ENCODE data around the gene PCDHA10. TPM values are rescaled to one million over a fixed set of nuclear protein-coding genes. Genes with fewer than 3 reads are reported as not detected.
"Not testable (repeated sequence)": the region's sequence is repeated elsewhere in the genome, so short reads cannot be mapped to it uniquely, and the experiment has no call there.

Gene PCDHA10
- total RNA-seq, 1 donor from 2014 or later: 6.1 TPM

DNA sequence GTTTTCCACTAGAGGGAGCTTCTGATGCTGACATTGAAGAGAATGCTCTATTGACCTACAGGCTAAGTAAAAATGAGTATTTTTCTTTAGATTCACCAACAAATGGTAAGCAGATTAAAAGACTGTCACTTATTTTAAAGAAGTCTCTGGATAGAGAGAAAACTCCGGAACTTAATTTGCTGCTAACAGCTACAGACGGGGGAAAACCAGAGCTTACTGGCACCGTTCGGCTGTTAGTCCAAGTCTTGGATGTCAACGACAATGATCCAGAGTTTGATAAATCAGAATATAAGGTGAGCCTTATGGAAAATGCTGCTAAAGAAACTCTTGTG lies 13.8 kb downstream of the PCDHA10 start:
- Mint-ChIP-seq H3K27ac (ENCODE audit: unreplicated experiment) (no peak overlapping the region), H3K9me3 (ENCODE audit: unreplicated experiment) (peaks cover 4% of the 10 kb centered on the region), H3K4me1 (ENCODE audit: unreplicated experiment) (peaks cover 6% of the 10 kb centered on the region), H3K4me3 (ENCODE audit: unreplicated experiment) (peak overlapping the region; percentile 80), H3K27me3 (ENCODE audit: unreplicated experiment) (no peaks in the 10 kb centered on the region), H3K36me3 (ENCODE audit: unreplicated experiment) (peaks cover 6% of the 10 kb centered on the region)
- TF ChIP-seq, protein P1, sequence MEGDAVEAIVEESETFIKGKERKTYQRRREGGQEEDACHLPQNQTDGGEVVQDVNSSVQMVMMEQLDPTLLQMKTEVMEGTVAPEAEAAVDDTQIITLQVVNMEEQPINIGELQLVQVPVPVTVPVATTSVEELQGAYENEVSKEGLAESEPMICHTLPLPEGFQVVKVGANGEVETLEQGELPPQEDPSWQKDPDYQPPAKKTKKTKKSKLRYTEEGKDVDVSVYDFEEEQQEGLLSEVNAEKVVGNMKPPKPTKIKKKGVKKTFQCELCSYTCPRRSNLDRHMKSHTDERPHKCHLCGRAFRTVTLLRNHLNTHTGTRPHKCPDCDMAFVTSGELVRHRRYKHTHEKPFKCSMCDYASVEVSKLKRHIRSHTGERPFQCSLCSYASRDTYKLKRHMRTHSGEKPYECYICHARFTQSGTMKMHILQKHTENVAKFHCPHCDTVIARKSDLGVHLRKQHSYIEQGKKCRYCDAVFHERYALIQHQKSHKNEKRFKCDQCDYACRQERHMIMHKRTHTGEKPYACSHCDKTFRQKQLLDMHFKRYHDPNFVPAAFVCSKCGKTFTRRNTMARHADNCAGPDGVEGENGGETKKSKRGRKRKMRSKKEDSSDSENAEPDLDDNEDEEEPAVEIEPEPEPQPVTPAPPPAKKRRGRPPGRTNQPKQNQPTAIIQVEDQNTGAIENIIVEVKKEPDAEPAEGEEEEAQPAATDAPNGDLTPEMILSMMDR (IDR thresholded peaks at IDR 0.05): peak; percentile 64
- no peak for DNase-seq (ENCODE audit: extremely low spot score, unreplicated experiment)

DNA sequence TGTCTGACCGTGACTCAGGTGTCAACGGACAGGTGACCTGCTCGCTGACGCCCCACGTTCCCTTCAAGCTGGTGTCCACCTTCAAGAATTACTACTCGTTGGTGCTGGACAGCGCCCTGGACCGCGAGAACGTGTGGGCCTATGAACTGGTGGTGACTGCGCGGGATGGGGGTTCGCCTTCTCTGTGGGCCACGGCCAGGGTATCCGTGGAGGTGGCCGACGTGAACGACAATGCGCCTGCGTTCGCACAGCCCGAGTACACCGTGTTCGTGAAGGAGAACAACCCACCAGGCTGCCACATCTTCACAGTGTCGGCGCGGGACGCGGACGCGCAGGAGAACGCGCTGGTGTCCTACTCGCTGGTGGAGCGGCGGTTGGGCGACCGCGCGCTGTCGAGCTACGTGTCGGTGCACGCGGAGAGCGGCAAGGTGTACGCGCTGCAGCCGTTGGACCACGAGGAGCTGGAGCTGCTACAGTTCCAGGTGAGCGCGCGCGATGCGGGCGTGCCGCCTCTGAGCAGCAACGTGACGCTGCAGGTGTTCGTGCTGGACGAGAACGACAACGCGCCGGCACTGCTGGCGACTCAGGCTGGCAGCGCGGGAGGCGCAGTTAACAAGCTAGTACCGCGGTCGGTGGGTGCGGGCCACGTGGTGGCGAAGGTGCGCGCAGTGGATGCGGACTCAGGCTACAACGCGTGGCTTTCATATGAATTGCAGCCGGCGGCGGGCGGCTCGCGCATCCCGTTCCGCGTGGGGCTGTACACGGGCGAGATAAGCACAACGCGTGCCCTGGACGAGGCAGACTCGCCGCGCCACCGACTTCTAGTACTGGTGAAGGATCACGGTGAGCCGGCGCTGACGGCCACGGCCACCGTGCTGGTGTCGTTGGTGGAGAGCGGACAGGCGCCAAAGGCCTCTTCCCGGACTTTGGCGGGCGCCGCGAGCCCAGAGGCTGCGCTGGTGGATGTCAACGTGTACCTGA lies 14.8 kb downstream of the PCDHA10 start:
- Mint-ChIP-seq H3K9me3 (ENCODE audit: unreplicated experiment) (peaks cover 4% of the 10 kb centered on the region), H3K36me3 (ENCODE audit: unreplicated experiment) (peaks cover 7% of the 10 kb centered on the region), H3K4me3 (ENCODE audit: unreplicated experiment) (no peak overlapping the region), H3K27ac (ENCODE audit: unreplicated experiment) (no peak overlapping the region), H3K4me1 (ENCODE audit: unreplicated experiment) (peaks cover 10% of the 10 kb centered on the region), H3K27me3 (ENCODE audit: unreplicated experiment) (no peaks in the 10 kb centered on the region)
- TF ChIP-seq, protein P1 (IDR thresholded peaks at IDR 0.05): no peak
- DNase-seq (ENCODE audit: extremely low spot score, unreplicated experiment): peak; percentile 84

DNA sequence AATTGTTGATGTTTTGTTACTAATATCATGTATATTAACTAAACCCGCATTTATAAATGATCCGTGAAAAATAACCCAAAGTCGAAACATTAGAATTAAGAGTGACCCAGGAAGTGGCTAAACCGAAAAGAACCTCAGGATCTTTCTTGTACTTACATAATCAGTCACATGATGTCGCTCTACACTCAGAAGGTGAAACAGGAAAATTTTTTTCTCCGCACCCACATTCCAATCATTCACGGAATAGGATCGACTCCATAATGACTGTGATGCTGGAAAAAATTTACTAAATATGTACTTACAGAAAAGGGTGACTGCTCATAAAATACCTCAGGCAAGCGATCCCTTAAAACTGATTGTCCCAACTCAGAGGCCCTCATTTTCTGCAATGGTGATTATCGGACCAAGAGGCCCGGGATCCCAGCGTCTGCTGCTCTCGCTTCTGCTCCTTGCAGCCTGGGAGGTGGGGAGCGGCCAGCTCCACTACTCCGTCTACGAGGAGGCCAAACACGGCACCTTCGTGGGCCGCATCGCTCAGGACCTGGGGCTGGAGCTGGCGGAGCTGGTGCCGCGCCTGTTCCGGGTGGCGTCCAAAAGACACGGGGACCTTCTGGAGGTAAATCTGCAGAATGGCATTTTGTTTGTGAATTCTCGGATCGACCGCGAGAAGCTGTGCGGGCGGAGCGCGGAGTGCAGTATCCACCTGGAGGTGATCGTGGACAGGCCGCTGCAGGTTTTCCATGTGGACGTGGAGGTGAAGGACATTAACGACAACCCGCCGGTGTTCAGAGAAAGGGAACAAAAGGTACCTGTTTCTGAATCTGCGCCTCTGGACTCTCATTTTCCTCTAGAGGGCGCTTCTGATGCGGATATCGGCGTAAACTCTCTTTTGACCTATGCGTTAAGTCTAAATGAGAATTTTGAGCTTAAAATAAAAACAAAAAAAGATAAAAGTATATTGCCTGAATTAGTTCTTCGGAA lies 19.7 kb downstream of the PCDHA10 start, which contains the start of gene PCDHA12:
PCDHA12 (plus strand) TSS at position 224 of the 981 bp plus-strand sequence; CDS start at position 389, 165 bp downstream.
- DNase-seq (ENCODE audit: extremely low spot score, unreplicated experiment): no peak
- TF ChIP-seq, protein P1 (IDR thresholded peaks at IDR 0.05): peak; percentile 65
- H3K9me3 Mint-ChIP-seq (ENCODE audit: unreplicated experiment): peaks cover 7% of the 10 kb centered on the region
- peaks cover 13% of the 10 kb centered on the region for H3K36me3 Mint-ChIP-seq (ENCODE audit: unreplicated experiment)
- H3K4me3 Mint-ChIP-seq (ENCODE audit: unreplicated experiment): peak within 1 kb of the TSS; percentile 86
- H3K27ac Mint-ChIP-seq (ENCODE audit: unreplicated experiment): peak within 1 kb of the TSS; percentile 75
- H3K27me3 Mint-ChIP-seq (ENCODE audit: unreplicated experiment): no peaks in the 10 kb centered on the region
- H3K4me1 Mint-ChIP-seq (ENCODE audit: unreplicated experiment): peaks cover 10% of the 10 kb centered on the region

- H3K36me3 Mint-ChIP-seq (ENCODE audit: unreplicated experiment): peaks cover 22% of the 10 kb centered on the region
- peaks cover 17% of the 10 kb centered on the region for H3K9me3 Mint-ChIP-seq (ENCODE audit: unreplicated experiment)
- H3K27me3 Mint-ChIP-seq (ENCODE audit: unreplicated experiment); DNase-seq (ENCODE audit: extremely low spot score, unreplicated experiment); H3K4me3 Mint-ChIP-seq (ENCODE audit: unreplicated experiment); H3K4me1 Mint-ChIP-seq (ENCODE audit: unreplicated experiment); H3K27ac Mint-ChIP-seq (ENCODE audit: unreplicated experiment): not testable (repeated sequence)
Observed at GRCh38 chr5:140876541-140877261, 21.0 kb downstream of the PCDHA10 start.

DNA sequence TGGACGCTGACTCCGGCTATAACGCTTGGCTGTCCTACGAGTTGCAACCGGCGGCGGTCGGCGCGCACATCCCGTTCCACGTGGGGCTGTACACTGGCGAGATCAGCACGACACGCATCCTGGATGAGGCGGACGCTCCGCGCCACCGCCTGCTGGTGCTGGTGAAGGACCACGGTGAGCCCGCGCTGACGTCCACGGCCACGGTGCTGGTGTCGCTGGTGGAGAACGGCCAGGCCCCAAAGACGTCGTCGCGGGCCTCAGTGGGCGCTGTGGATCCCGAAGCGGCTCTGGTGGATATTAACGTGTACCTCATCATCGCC lies 21.5 kb downstream of the PCDHA10 start:
- DNase-seq (ENCODE audit: extremely low spot score, unreplicated experiment): no peak
- H3K9me3 Mint-ChIP-seq (ENCODE audit: unreplicated experiment): peaks cover 19% of the 10 kb centered on the region
- no peaks in the 10 kb centered on the region for H3K27me3 Mint-ChIP-seq (ENCODE audit: unreplicated experiment)
- peaks cover 28% of the 10 kb centered on the region for H3K36me3 Mint-ChIP-seq (ENCODE audit: unreplicated experiment)
- H3K4me3 Mint-ChIP-seq (ENCODE audit: unreplicated experiment): no peak overlapping the region
- TF ChIP-seq, protein P1 (IDR thresholded peaks at IDR 0.05): no peak
- H3K4me1 Mint-ChIP-seq (ENCODE audit: unreplicated experiment): peaks cover 10% of the 10 kb centered on the region
- no peak overlapping the region for H3K27ac Mint-ChIP-seq (ENCODE audit: unreplicated experiment)
